NCI-H187 (cell line): ENCODE data around the gene TYMS.

Experiments used
- DNase-seq, 2 experiments: peaks; one replicate each; lab custom pipeline; 2025; lab: John Stamatoyannopoulos, UW

The TYMS gene

GRCh38 chr18:657311-658000 is at the start of gene TYMS:
Gene TYMS, plus strand, starts transcription at chr18:657653. Its CDS starts 90 bp downstream, at chr18:657743.
- peak; percentile 42 to 79 for DNase-seq

GRCh38 chr18:607930-608329 is 49.5 kb upstream of the TYMS start:
- DNase-seq: no peak

- DNase-seq: no peak
Measured at GRCh38 chr18:610214-610928, 47.1 kb upstream of the TYMS start.

- no peak for DNase-seq
Measured at GRCh38 chr18:612156-612555, 45.3 kb upstream of the TYMS start.

- no peak for DNase-seq
Measured at GRCh38 chr18:614193-614592, 43.3 kb upstream of the TYMS start.

GRCh38 chr18:615092-615521 is 42.3 kb upstream of the TYMS start:
- DNase-seq: no peak

GRCh38 chr18:615773-616172 is 41.7 kb upstream of the TYMS start:
- no peak for DNase-seq

- DNase-seq: no peak
Measured at GRCh38 chr18:616380-616995, 41.0 kb upstream of the TYMS start.

- DNase-seq: peak in 1 of 2 experiments; percentile 33
Measured at GRCh38 chr18:617970-618504, 39.4 kb upstream of the TYMS start.

- no peak for DNase-seq
Measured at GRCh38 chr18:618618-619017, 38.8 kb upstream of the TYMS start.

GRCh38 chr18:621291-622043 is 36.0 kb upstream of the TYMS start:
- DNase-seq: no peak

- no peak for DNase-seq
Measured at GRCh38 chr18:622289-622688, 35.2 kb upstream of the TYMS start.

- DNase-seq: peak in 1 of 2 experiments; percentile 58
Measured at GRCh38 chr18:623761-624620, 33.5 kb upstream of the TYMS start.

GRCh38 chr18:627231-627630 is 30.2 kb upstream of the TYMS start:
- DNase-seq: no peak

GRCh38 chr18:629269-630150 is 27.9 kb upstream of the TYMS start:
- DNase-seq: no peak

GRCh38 chr18:631560-631959 is 25.9 kb upstream of the TYMS start:
- no peak for DNase-seq

GRCh38 chr18:634551-635045 is 22.9 kb upstream of the TYMS start:
- DNase-seq: no peak

- DNase-seq: no peak
Measured at GRCh38 chr18:635171-635570, 22.3 kb upstream of the TYMS start.

GRCh38 chr18:641224-641623 is 16.2 kb upstream of the TYMS start:
- DNase-seq: no peak
